ENCODE measurements around the gene AGAP1. TPM values are rescaled to one million over a fixed set of nuclear protein-coding genes. Genes with fewer than 3 reads are reported as not detected.

The AGAP1 gene
- polyA plus RNA-seq, 4 donors = 9.8 to 19.2 (median 15.5) TPM

DNA sequence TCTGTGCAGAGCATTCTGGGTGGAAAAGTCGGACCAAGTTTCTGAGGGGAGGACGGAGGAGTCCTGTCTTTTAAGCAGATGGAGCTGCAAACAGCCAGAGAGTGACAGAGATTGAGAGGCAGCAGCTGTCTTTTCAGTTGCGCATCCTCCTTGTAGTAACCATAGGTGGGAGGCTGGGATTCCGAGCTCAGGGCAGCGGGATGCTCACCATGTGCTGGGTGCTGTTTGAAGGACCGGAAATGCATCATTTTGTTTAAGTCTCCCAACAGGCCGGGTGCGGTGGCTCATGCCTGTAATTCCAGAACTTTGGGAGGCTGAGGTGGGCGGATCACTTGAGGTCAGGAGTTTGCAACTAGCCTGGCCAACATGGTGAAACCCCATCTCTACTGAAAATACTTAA is 93.4 kb downstream of the AGAP1 start:
- Histone ChIP-seq H3K27ac (ENCODE audit: low read depth in 1 of 3, low read length in 2 of 3) (no peak overlapping the region), H3K9me3 (ENCODE audit: control insufficient read depth in 2 of 2, insufficient read depth in 1 of 2, low read depth in 1 of 2, low read length in 1 of 2) (peaks cover 0 to 3% of the 10 kb centered on the region in 2 donors), H3K36me3 (ENCODE audit: control insufficient read depth in 3 of 3, insufficient read depth in 2 of 3, low read depth in 1 of 3, low read length in 3 of 3) (peaks cover 0 to 13% (median 0%) of the 10 kb centered on the region in 3 donors), H3K4me3 (ENCODE audit: low read depth in 1 of 3, low read length in 3 of 3) (no peak overlapping the region), H3K27me3 (ENCODE audit: control insufficient read depth in 3 of 3, insufficient read depth in 3 of 3, low read length in 3 of 3) (no peaks in the 10 kb centered on the region), H3K4me1 (ENCODE audit: control insufficient read depth in 3 of 3, insufficient read depth in 2 of 3, low read depth in 1 of 3, low read length in 2 of 3) (peaks cover 0 to 4% (median 2%) of the 10 kb centered on the region in 3 donors)
- FAIRE-seq = no peak
- DNase-seq = no peak
- WGBS, 3 donors = 85 to 96% (median 90%) methylated on average over 9 of the region's 9 CpGs

- Histone ChIP-seq H3K4me3 (ENCODE audit: low read depth in 1 of 3, low read length in 3 of 3) (no peak overlapping the region), H3K9me3 (ENCODE audit: control insufficient read depth in 2 of 2, insufficient read depth in 1 of 2, low read depth in 1 of 2, low read length in 1 of 2) (peaks cover 0 to 3% of the 10 kb centered on the region in 2 donors), H3K4me1 (ENCODE audit: control insufficient read depth in 3 of 3, insufficient read depth in 2 of 3, low read depth in 1 of 3, low read length in 2 of 3) (no peaks in the 10 kb centered on the region), H3K27me3 (ENCODE audit: control insufficient read depth in 3 of 3, insufficient read depth in 3 of 3, low read length in 3 of 3) (no peaks in the 10 kb centered on the region), H3K27ac (ENCODE audit: low read depth in 1 of 3, low read length in 2 of 3) (no peak overlapping the region), H3K36me3 (ENCODE audit: control insufficient read depth in 3 of 3, insufficient read depth in 2 of 3, low read depth in 1 of 3, low read length in 3 of 3) (peaks cover 0 to 15% (median 0%) of the 10 kb centered on the region in 3 donors)
- DNase-seq (peak in 1 of 2 donors; percentile 22), FAIRE-seq (no peak)
- WGBS, 3 donors = 16 to 46% (median 25%) methylated on average over 9 of the region's 9 CpGs
These were observed 94.9 kb downstream of the AGAP1 start for GRCh38 chr2:235588750-235589149.

- Histone ChIP-seq H3K27me3 (ENCODE audit: control insufficient read depth in 3 of 3, insufficient read depth in 3 of 3, low read length in 3 of 3) (no peaks in the 10 kb centered on the region), H3K36me3 (ENCODE audit: control insufficient read depth in 3 of 3, insufficient read depth in 2 of 3, low read depth in 1 of 3, low read length in 3 of 3) (peaks cover 0 to 15% (median 0%) of the 10 kb centered on the region in 3 donors), H3K4me3 (ENCODE audit: low read depth in 1 of 3, low read length in 3 of 3) (no peak overlapping the region), H3K4me1 (ENCODE audit: control insufficient read depth in 3 of 3, insufficient read depth in 2 of 3, low read depth in 1 of 3, low read length in 2 of 3) (no peaks in the 10 kb centered on the region), H3K9me3 (ENCODE audit: control insufficient read depth in 2 of 2, insufficient read depth in 1 of 2, low read depth in 1 of 2, low read length in 1 of 2) (peaks cover 0 to 3% of the 10 kb centered on the region in 2 donors), H3K27ac (ENCODE audit: low read depth in 1 of 3, low read length in 2 of 3) (no peak overlapping the region)
- FAIRE-seq (no peak), DNase-seq (no peak)
- WGBS, 3 donors = 88 to 90% (median 89%) methylated on average over 14 of the region's 14 CpGs
These were observed 97.4 kb downstream of the AGAP1 start for GRCh38 chr2:235591231-235591730.

GRCh38 chr2:235591921-235592320 is 98.1 kb downstream of the AGAP1 start:
- Histone ChIP-seq H3K27me3 (ENCODE audit: control insufficient read depth in 3 of 3, insufficient read depth in 3 of 3, low read length in 3 of 3) (no peaks in the 10 kb centered on the region), H3K36me3 (ENCODE audit: control insufficient read depth in 3 of 3, insufficient read depth in 2 of 3, low read depth in 1 of 3, low read length in 3 of 3) (peaks cover 0 to 12% (median 0%) of the 10 kb centered on the region in 3 donors), H3K9me3 (ENCODE audit: control insufficient read depth in 2 of 2, insufficient read depth in 1 of 2, low read depth in 1 of 2, low read length in 1 of 2) (peaks cover 0 to 3% of the 10 kb centered on the region in 2 donors), H3K27ac (ENCODE audit: low read depth in 1 of 3, low read length in 2 of 3) (no peak overlapping the region), H3K4me3 (ENCODE audit: low read depth in 1 of 3, low read length in 3 of 3) (no peak overlapping the region), H3K4me1 (ENCODE audit: control insufficient read depth in 3 of 3, insufficient read depth in 2 of 3, low read depth in 1 of 3, low read length in 2 of 3) (no peaks in the 10 kb centered on the region)
- no peak for DNase-seq
- no peak for FAIRE-seq
- 89 to 90% (median 89%) methylated on average over 5 of the region's 5 CpGs for WGBS, 3 donors

DNA sequence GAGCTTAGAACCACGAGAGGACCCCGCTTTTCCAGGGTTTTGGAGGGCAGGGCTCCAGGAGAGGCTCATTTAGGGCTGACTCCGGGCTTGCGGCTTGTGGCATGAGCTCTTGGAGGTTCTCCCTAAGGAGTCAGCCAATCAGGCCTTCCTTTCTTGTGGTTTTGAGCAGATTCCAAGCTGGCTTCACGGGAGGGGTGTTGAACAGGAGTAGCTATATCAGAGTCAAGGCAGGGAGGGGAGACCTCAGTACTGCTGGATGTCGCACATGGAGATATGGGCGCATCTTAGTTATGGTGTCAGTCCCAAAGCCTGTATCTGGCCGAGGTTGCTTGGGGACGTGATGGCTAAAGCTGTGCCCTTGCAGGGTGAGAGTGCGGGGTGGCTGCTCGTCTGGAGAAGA is 98.6 kb downstream of the AGAP1 start:
- Histone ChIP-seq H3K4me3 (ENCODE audit: low read depth in 1 of 3, low read length in 3 of 3) (no peak overlapping the region), H3K4me1 (ENCODE audit: control insufficient read depth in 3 of 3, insufficient read depth in 2 of 3, low read depth in 1 of 3, low read length in 2 of 3) (no peaks in the 10 kb centered on the region), H3K27me3 (ENCODE audit: control insufficient read depth in 3 of 3, insufficient read depth in 3 of 3, low read length in 3 of 3) (no peaks in the 10 kb centered on the region), H3K9me3 (ENCODE audit: control insufficient read depth in 2 of 2, insufficient read depth in 1 of 2, low read depth in 1 of 2, low read length in 1 of 2) (peaks cover 0 to 3% of the 10 kb centered on the region in 2 donors), H3K36me3 (ENCODE audit: control insufficient read depth in 3 of 3, insufficient read depth in 2 of 3, low read depth in 1 of 3, low read length in 3 of 3) (peaks cover 0 to 16% (median 0%) of the 10 kb centered on the region in 3 donors), H3K27ac (ENCODE audit: low read depth in 1 of 3, low read length in 2 of 3) (no peak overlapping the region)
- no peak for FAIRE-seq
- no peak for DNase-seq
- WGBS, 3 donors = 80 to 83% (median 81%) methylated on average over 11 of the region's 11 CpGs

DNA sequence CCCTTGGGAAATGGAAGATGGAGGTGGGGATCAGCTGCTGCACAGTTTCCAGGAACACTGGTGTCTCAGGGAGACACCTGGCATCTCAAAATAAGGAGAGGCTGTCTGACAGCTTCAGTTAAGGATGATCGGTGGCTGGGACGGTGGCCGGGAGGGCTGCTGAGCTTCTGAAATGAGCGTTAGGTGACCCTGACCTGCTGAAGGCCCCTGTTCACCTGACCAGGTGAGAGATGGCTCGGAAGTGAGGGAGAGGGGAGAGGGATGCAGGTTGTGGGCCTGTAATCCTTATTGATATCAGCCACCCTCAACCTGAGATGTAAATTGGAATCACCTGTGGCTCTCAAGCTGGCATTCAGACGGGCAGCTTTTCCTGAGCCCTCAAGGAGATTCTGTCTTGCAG is 99.0 kb downstream of the AGAP1 start:
- H3K9me3 ChIP-seq (ENCODE audit: control insufficient read depth in 2 of 2, insufficient read depth in 1 of 2, low read depth in 1 of 2, low read length in 1 of 2) = peaks cover 0 to 3% of the 10 kb centered on the region in 2 donors
- DNase-seq (no peak), FAIRE-seq (no peak)
- no peaks in the 10 kb centered on the region for H3K4me1 ChIP-seq (ENCODE audit: control insufficient read depth in 3 of 3, insufficient read depth in 2 of 3, low read depth in 1 of 3, low read length in 2 of 3)
- WGBS, 3 donors = 71 to 84% (median 79%) methylated on average over 6 of the region's 6 CpGs
- H3K4me3 ChIP-seq (ENCODE audit: low read depth in 1 of 3, low read length in 3 of 3) = no peak overlapping the region
- no peaks in the 10 kb centered on the region for H3K27me3 ChIP-seq (ENCODE audit: control insufficient read depth in 3 of 3, insufficient read depth in 3 of 3, low read length in 3 of 3)
- H3K27ac ChIP-seq (ENCODE audit: low read depth in 1 of 3, low read length in 2 of 3) = no peak overlapping the region
- peaks cover 0 to 16% (median 0%) of the 10 kb centered on the region in 3 donors for H3K36me3 ChIP-seq (ENCODE audit: control insufficient read depth in 3 of 3, insufficient read depth in 2 of 3, low read depth in 1 of 3, low read length in 3 of 3)

GRCh38 chr2:235594041-235594440 is 100.2 kb downstream of the AGAP1 start:
- FAIRE-seq (no peak), DNase-seq (peak; percentile 71 to 76)
- Histone ChIP-seq H3K27ac (ENCODE audit: low read depth in 1 of 3, low read length in 2 of 3) (no peak overlapping the region), H3K4me3 (ENCODE audit: low read depth in 1 of 3, low read length in 3 of 3) (no peak overlapping the region), H3K4me1 (ENCODE audit: control insufficient read depth in 3 of 3, insufficient read depth in 2 of 3, low read depth in 1 of 3, low read length in 2 of 3) (no peaks in the 10 kb centered on the region), H3K27me3 (ENCODE audit: control insufficient read depth in 3 of 3, insufficient read depth in 3 of 3, low read length in 3 of 3) (no peaks in the 10 kb centered on the region), H3K36me3 (ENCODE audit: control insufficient read depth in 3 of 3, insufficient read depth in 2 of 3, low read depth in 1 of 3, low read length in 3 of 3) (peaks cover 0 to 19% (median 0%) of the 10 kb centered on the region in 3 donors), H3K9me3 (ENCODE audit: control insufficient read depth in 2 of 2, insufficient read depth in 1 of 2, low read depth in 1 of 2, low read length in 1 of 2) (peaks cover 0 to 3% of the 10 kb centered on the region in 2 donors)
- WGBS, 3 donors = 1 to 6% (median 1%) methylated on average over 3 of the region's 3 CpGs

- Histone ChIP-seq H3K4me3 (ENCODE audit: low read depth in 1 of 3, low read length in 3 of 3) (no peak overlapping the region), H3K27ac (ENCODE audit: low read depth in 1 of 3, low read length in 2 of 3) (no peak overlapping the region), H3K36me3 (ENCODE audit: control insufficient read depth in 3 of 3, insufficient read depth in 2 of 3, low read depth in 1 of 3, low read length in 3 of 3) (peaks cover 0 to 26% (median 0%) of the 10 kb centered on the region in 3 donors), H3K27me3 (ENCODE audit: control insufficient read depth in 3 of 3, insufficient read depth in 3 of 3, low read length in 3 of 3) (no peaks in the 10 kb centered on the region), H3K4me1 (ENCODE audit: control insufficient read depth in 3 of 3, insufficient read depth in 2 of 3, low read depth in 1 of 3, low read length in 2 of 3) (no peaks in the 10 kb centered on the region), H3K9me3 (ENCODE audit: control insufficient read depth in 2 of 2, insufficient read depth in 1 of 2, low read depth in 1 of 2, low read length in 1 of 2) (peaks cover 0 to 3% of the 10 kb centered on the region in 2 donors)
- DNase-seq (no peak), FAIRE-seq (no peak)
- 81 to 82% (median 82%) methylated on average over 8 of the region's 8 CpGs for WGBS, 3 donors
These were observed 101.1 kb downstream of the AGAP1 start for GRCh38 chr2:235594964-235595363.
